HTR-8/SVneo (cell line): ENCODE results near the gene ICOS.
"Not testable (repeated sequence)": the region's sequence is repeated elsewhere in the genome, so short reads cannot be mapped to it uniquely, and the experiment has no call there.

ENCODE experiments used
- DNase-seq: peaks from one replicate; pipeline ENCODE4 v3.0.0; 2011; ENCODE audit warnings: low spot score, mixed read lengths; ENCODE audit not compliant: insufficient read length
- FAIRE-seq: peaks from 2 replicates; lab custom pipeline; 2011; peaks lifted over from hg19 to GRCh38; lab: Jason Lieb, UNC

The ICOS gene

GRCh38 chr2:203915256-203915655 is 21.3 kb upstream of the ICOS start:
- FAIRE-seq (no peak), DNase-seq (no peak)

- DNase-seq (no peak), FAIRE-seq (no peak)
Observed at GRCh38 chr2:203916756-203917155, 19.8 kb upstream of the ICOS start.

- DNase-seq, result no peak
- FAIRE-seq, result no peak
Observed at GRCh38 chr2:203918264-203918663, 18.3 kb upstream of the ICOS start.

GRCh38 chr2:203918839-203919238 is 17.7 kb upstream of the ICOS start:
- no peak for FAIRE-seq

GRCh38 chr2:203925512-203926158 is 10.9 kb upstream of the ICOS start:
- FAIRE-seq (no peak), DNase-seq (no peak)

More at GRCh38 chr2:203918839-203919238, 17.7 kb upstream of the ICOS start:
- no peak for DNase-seq

- FAIRE-seq (no peak), DNase-seq (no peak)
Observed at GRCh38 chr2:203928849-203929248, 7.7 kb upstream of the ICOS start.

GRCh38 chr2:203931262-203931661 is 5.3 kb upstream of the ICOS start:
- DNase-seq, FAIRE-seq: not testable (repeated sequence)

GRCh38 chr2:203934041-203934492 is 2.5 kb upstream of the ICOS start:
- no peak for DNase-seq
- FAIRE-seq, result no peak

- FAIRE-seq (no peak), DNase-seq (no peak)
Observed at GRCh38 chr2:203934711-203935438, 1.7 kb upstream of the ICOS start.

GRCh38 chr2:203935568-203935967 is 995 bp upstream of the ICOS start:
- FAIRE-seq (no peak), DNase-seq (no peak)

- FAIRE-seq, result no peak
- no peak for DNase-seq
Observed at GRCh38 chr2:203936949-203937348, 386 bp downstream of the ICOS start.

GRCh38 chr2:203937788-203938187 is 1.2 kb downstream of the ICOS start:
- DNase-seq, result no peak
- FAIRE-seq, result no peak

- DNase-seq (no peak), FAIRE-seq (no peak)
Observed at GRCh38 chr2:203940039-203940438, 3.5 kb downstream of the ICOS start.

- not testable (repeated sequence) for FAIRE-seq
Observed at GRCh38 chr2:203943493-203944382, 7.2 kb downstream of the ICOS start.

GRCh38 chr2:203948733-203949132 is 12.2 kb downstream of the ICOS start:
- DNase-seq (no peak), FAIRE-seq (no peak)

More at GRCh38 chr2:203943493-203944382, 7.2 kb downstream of the ICOS start:
- not testable (repeated sequence) for DNase-seq

- no peak for DNase-seq
- FAIRE-seq, result no peak
Observed at GRCh38 chr2:203949228-203949627, 12.7 kb downstream of the ICOS start.

GRCh38 chr2:203951366-203951902 is 14.9 kb downstream of the ICOS start:
- DNase-seq, result no peak
- FAIRE-seq, result no peak

- no peak for DNase-seq
- FAIRE-seq, result no peak
Observed at GRCh38 chr2:203959265-203959664, 22.7 kb downstream of the ICOS start.

GRCh38 chr2:203959672-203960071 is 23.1 kb downstream of the ICOS start:
- DNase-seq, result no peak
- FAIRE-seq, result no peak

GRCh38 chr2:203960811-203961210 is 24.2 kb downstream of the ICOS start:
- no peak for DNase-seq
- FAIRE-seq, result no peak
